HepG2 (cell line): ENCODE measurements around the gene PCNP. TPM values are rescaled to one million over a fixed set of nuclear protein-coding genes. Genes with fewer than 3 reads are reported as not detected.

Source experiments
- ATAC-seq: fragments of 200-7000 bp; cut with Tn5 transposase; 3 replicates; pipeline ENCODE4 v1.9.1; 2020; ENCODE audit warnings: mild to moderate bottlenecking, moderate library complexity
- BruUV-seq: library from RNA; stranded (reverse); fragments of 400-500 nt; replicated peaks from 2 replicates; lab custom pipeline; 2021; lab: Mats Ljungman, UMichigan
- CTCF ChIA-PET: fragments of 300-600 bp; formaldehyde crosslinking; extraction: SDS; loops from one replicate; lab custom pipeline; 2021; ENCODE audit warnings: low total read pairs, inconsistent platforms, low intra/inter-chr PET ratio; lab: Yijun Ruan, JAX
- POLR2A ChIA-PET: fragments of 350-600 bp; sonication (Branson Sonifier 250); formaldehyde crosslinking; loops from one replicate; lab custom pipeline; 2020; ENCODE audit warnings: antibody characterized with exemption, inconsistent platforms; lab: Yijun Ruan, JAX
- DNase-seq: peaks from one replicate; pipeline ENCODE4 v3.0.0-alpha.2; 2015; ENCODE audit warnings: low spot score
- FAIRE-seq: peaks from 3 replicates; lab custom pipeline; 2011; peaks lifted over from hg19 to GRCh38; lab: Jason Lieb, UNC
- H2AFZ ChIP-seq: one replicate; pipeline ENCODE4 v1.6.1; 2011; ENCODE audit warnings: low read length, inconsistent platforms
- H3K27ac ChIP-seq: fragments of 300-600 bp; 3 replicates; pipeline ENCODE4 v1.8.0; 2011; ENCODE audit warnings: mixed run types, mild to moderate bottlenecking, mixed read lengths, low read length, inconsistent platforms; ENCODE audit not compliant: insufficient read depth; ENCODE audit errors: extremely low read length
- H3K27me3 ChIP-seq, 2 experiments: fragments of 200-600 bp in 1 of 2; 2 replicates in 1 of 2; 3 replicates in 1 of 2; pipeline versions ENCODE4 v1.6.0 to v1.8.0; 2011; ENCODE audit warnings: low read length in 2 of 2, mild to moderate bottlenecking in 2 of 2, moderate library complexity in 2 of 2, inconsistent platforms in 1 of 2; ENCODE audit not compliant: insufficient read depth in 2 of 2, control insufficient read depth in 1 of 2
- H3K36me3 ChIP-seq, 2 experiments: fragments of 200-600 bp in 1 of 2; replicated peaks in 1 of 2; 2 replicates in 1 of 2; 3 replicates in 1 of 2; pipeline versions ENCODE4 v1.5.1 to v1.8.0; 2011; ENCODE audit warnings: low read length in 2 of 2, inconsistent platforms in 1 of 2; ENCODE audit not compliant: insufficient read depth in 2 of 2, control insufficient read depth in 1 of 2
- H3K4me1 ChIP-seq: 2 replicates; pipeline ENCODE4 v1.5.1; 2012; ENCODE audit warnings: low read length, inconsistent platforms; ENCODE audit not compliant: insufficient read depth
- H3K4me2 ChIP-seq: 2 replicates; pipeline ENCODE4 v1.6.0; 2011; ENCODE audit warnings: low read depth, low read length, inconsistent platforms
- H3K4me3 ChIP-seq, 3 experiments: fragments of 200-600 bp in 1 of 3; sonication (generic), shearing (Covaris generic) in 1 of 3; replicated peaks in 1 of 3; 2 replicates each; pipeline ENCODE4 v1.5.1; 2011 to 2016; ENCODE audit warnings: low read length in 3 of 3, inconsistent platforms in 2 of 3, low read depth in 2 of 3, mild to moderate bottlenecking in 2 of 3, control low read depth in 1 of 3, mixed read lengths in 1 of 3; ENCODE audit not compliant: insufficient read depth in 1 of 3
- H3K79me2 ChIP-seq: one replicate; pipeline ENCODE4 v1.6.1; 2011; ENCODE audit warnings: low read length, inconsistent platforms; ENCODE audit not compliant: insufficient read depth
- H3K9ac ChIP-seq: 2 replicates; pipeline ENCODE4 v1.6.0; 2011; ENCODE audit warnings: mild to moderate bottlenecking, low read depth, low read length, inconsistent platforms; ENCODE audit not compliant: insufficient read depth
- H3K9me3 ChIP-seq: 2 replicates; pipeline ENCODE4 v1.5.1; 2012; ENCODE audit warnings: mild to moderate bottlenecking, low read length
- H4K20me1 ChIP-seq: 2 replicates; pipeline ENCODE4 v1.6.0; 2011; ENCODE audit warnings: inconsistent platforms, mild to moderate bottlenecking, low read length, moderate library complexity; ENCODE audit not compliant: insufficient read depth
- ARNTL ChIP-seq: sonication (generic); formaldehyde crosslinking; IDR thresholded peaks from 2 replicates; pipeline ENCODE4 v1.4.0; 2020; ENCODE audit warnings: mild to moderate bottlenecking, missing genetic modification reagents
- DNMT3B ChIP-seq: conservative IDR thresholded peaks from 2 replicates; pipeline ENCODE4 v1.6.1; 2016; ENCODE audit warnings: missing biosample characterization, control low read depth
- HNF4G ChIP-seq, 2 experiments: sonication (generic) in 1 of 2; formaldehyde crosslinking in 1 of 2; IDR thresholded peaks; 2 replicates each; pipeline versions ENCODE4 v1.4.0 to v1.6.1; 2011 to 2020; ENCODE audit warnings: borderline replicate concordance in 2 of 2, low read depth in 2 of 2, mild to moderate bottlenecking in 2 of 2, low read length in 1 of 2, missing genetic modification reagents in 1 of 2, moderate library complexity in 1 of 2
- KDM5B ChIP-seq: sonication (generic); formaldehyde crosslinking; IDR thresholded peaks from 2 replicates; pipeline ENCODE4 v1.4.0; 2020; ENCODE audit warnings: missing genetic modification reagents, mild to moderate bottlenecking, borderline replicate concordance
- REXO4 ChIP-seq: sonication (generic); formaldehyde crosslinking; IDR thresholded peaks from 2 replicates; pipeline ENCODE4 v1.8.0; 2022; ENCODE audit warnings: missing genetic modification reagents, mild to moderate bottlenecking, borderline replicate concordance
- SIN3B ChIP-seq: fragments of 150-350 bp; IDR thresholded peaks from 2 replicates; pipeline ENCODE4 v1.6.1; 2014; ENCODE audit warnings: low read length
- TOE1 ChIP-seq: sonication (generic); formaldehyde crosslinking; IDR thresholded peaks from 2 replicates; pipeline ENCODE4 v1.4.0; 2020; ENCODE audit warnings: mild to moderate bottlenecking, missing genetic modification reagents
- ZBTB1 ChIP-seq: sonication (generic); formaldehyde crosslinking; IDR thresholded peaks from 2 replicates; pipeline ENCODE4 v1.4.0; 2020; ENCODE audit warnings: missing genetic modification reagents, borderline replicate concordance
- ZNF616 ChIP-seq: sonication (generic); formaldehyde crosslinking; IDR thresholded peaks from 2 replicates; pipeline ENCODE4 v1.5.0; 2020; ENCODE audit warnings: low read depth, mild to moderate bottlenecking, missing genetic modification reagents
- ZNF670 ChIP-seq: sonication (generic); formaldehyde crosslinking; IDR thresholded peaks from 2 replicates; pipeline ENCODE4 v1.8.0; 2022; ENCODE audit warnings: mild to moderate bottlenecking, missing genetic modification reagents, borderline replicate concordance
- ZNF839 ChIP-seq: sonication (generic); formaldehyde crosslinking; IDR thresholded peaks from 2 replicates; pipeline ENCODE4 v1.4.0; 2020; ENCODE audit warnings: missing genetic modification reagents, mild to moderate bottlenecking, borderline replicate concordance
- WGBS: methylation state at CpG from one replicate; pipeline ENCODE4 v1.1.6; 2017; ENCODE audit warnings: low lambda C conversion rate; 5-methylcytosine and 5-hydroxymethylcytosine counted together
- in situ Hi-C: cut with HindIII; loops from 2 replicates; pipeline ENCODE4 v1.10.0; 2017; ENCODE audit warnings: low pct_unique_long_range_greater_than_20kb; ENCODE audit not compliant: extremely low pct_ligation_motif_present
- intact Hi-C: fragments of 100-400 bp; cut with micrococcal nuclease; formaldehyde crosslinking; loops from one replicate; pipeline ENCODE4 v1.10.0; 2022; ENCODE audit not compliant: unreplicated experiment
- polyA plus RNA-seq, 8 experiments: library from polyadenylated mRNA; depleted of rRNA in 3 of 8; stranded (reverse) in 7 of 8; unstranded in 1 of 8; fragments of >200 nt; fragmentation: Illumina TruSeq in 4 of 8; extraction: Trizol in 4 of 8; gene quantifications; 2 replicates each; pipeline versions ENCODE4 v1.2.1 to v1.2.3, GENCODE V29; 2011 to 2016; ENCODE audit warnings: low read depth in 4 of 8, missing spikeins in 1 of 8, mixed read lengths in 1 of 8; ENCODE audit not compliant: insufficient read depth in 1 of 8
- total RNA-seq, 5 experiments: library from RNA; depleted of rRNA; stranded (reverse); fragments of >200 nt; fragmentation: Illumina TruSeq; extraction: Trizol; gene quantifications; 2 replicates each; pipeline ENCODE4 v1.2.3, GENCODE V29; 2016; ENCODE audit warnings: low read depth in 1 of 5
- TF ChIP-seq, protein P1 (sequence below), 2 experiments: sonication (generic) in 1 of 2; formaldehyde crosslinking in 1 of 2; IDR thresholded peaks; 2 replicates each; pipeline versions ENCODE4 v1.4.0 to v1.6.1; 2016 to 2020; ENCODE audit warnings: borderline replicate concordance in 1 of 2, low read depth in 1 of 2, mild to moderate bottlenecking in 1 of 2, missing genetic modification reagents in 1 of 2
- TF ChIP-seq, protein P2 (sequence below), 2 experiments: sonication (generic) in 1 of 2; formaldehyde crosslinking in 1 of 2; IDR thresholded peaks; 2 replicates each; pipeline versions ENCODE4 v1.4.0 to v1.6.1; 2018 to 2020; ENCODE audit warnings: missing genetic modification reagents in 2 of 2, borderline replicate concordance in 1 of 2, low read depth in 1 of 2, mild to moderate bottlenecking in 1 of 2, missing biosample characterization in 1 of 2
- TF ChIP-seq, protein P3 (sequence below): IDR thresholded peaks from 2 replicates; pipeline ENCODE4 v1.6.1; 2016; ENCODE audit warnings: low read depth
- TF ChIP-seq, protein P4 (sequence below): sonication (generic); formaldehyde crosslinking; IDR thresholded peaks from 2 replicates; pipeline ENCODE4 v1.4.0; 2020; ENCODE audit warnings: mild to moderate bottlenecking, missing genetic modification reagents

PCNP gene
- total and polyA plus RNA-seq, 2 of the 13 experiments (the other 11 are each of a cell fraction or from before 2014, with no cell fraction given) = 44.1 to 78.2 TPM

DNA sequence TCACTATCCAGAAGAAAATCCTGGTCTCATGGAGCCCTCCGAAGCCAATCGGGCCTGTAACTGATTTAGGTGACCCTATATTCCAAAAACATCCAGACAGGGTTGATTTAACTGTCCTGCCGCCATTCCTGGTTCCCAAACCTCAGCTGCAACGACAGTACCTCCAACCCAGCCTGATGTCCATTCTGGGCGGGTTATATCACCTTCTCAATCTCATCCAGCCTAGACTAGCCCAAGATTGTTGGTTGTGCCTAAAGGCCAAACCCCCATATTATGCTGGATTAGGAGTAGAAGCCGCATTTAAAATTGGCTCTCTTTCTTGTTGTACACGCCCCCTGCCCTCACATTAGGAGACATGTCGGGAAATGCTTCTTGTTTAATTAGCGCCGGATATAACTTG, 66.3 kb downstream of the PCNP start:
- no peak for FAIRE-seq
- ATAC-seq = no peak
- H3K4me1 ChIP-seq = peaks cover 18% of the 10 kb centered on the region; the same call in 1 of the 2 replicates
- H3K9me3 ChIP-seq = no peaks in the 10 kb centered on the region
- 70% methylated on average over 10 of the region's 10 CpGs for WGBS
- H4K20me1 ChIP-seq = no peaks in the 10 kb centered on the region
- no peak overlapping the region for H2AFZ ChIP-seq
- no peaks in the 10 kb centered on the region for H3K36me3 ChIP-seq
- DNase-seq = no peak
- H3K9ac ChIP-seq = no peak overlapping the region
- no peak overlapping the region for H3K4me2 ChIP-seq
- H3K79me2 ChIP-seq = no peaks in the 10 kb centered on the region
- BruUV-seq = no TSS peak
- POLR2A ChIA-PET = no interaction called here
- H3K27ac ChIP-seq = no peak overlapping the region
- H3K27me3 ChIP-seq = peaks cover 0 to 6% of the 10 kb centered on the region in 2 experiments; a peak in 1 of 5 replicates
- intact Hi-C loops (no loop called here), in situ Hi-C loops (loop anchor here (25.0 kb wide), 2 partner anchors 403 to 578 kb away; no protein-coding TSS in a partner anchor)
- CTCF ChIA-PET = no interaction called here
- no peak overlapping the region for H3K4me3 ChIP-seq
- TF ChIP-seq REXO4 (CRISPR knock-in tag) = no peak
- TF ChIP-seq, protein P1, sequence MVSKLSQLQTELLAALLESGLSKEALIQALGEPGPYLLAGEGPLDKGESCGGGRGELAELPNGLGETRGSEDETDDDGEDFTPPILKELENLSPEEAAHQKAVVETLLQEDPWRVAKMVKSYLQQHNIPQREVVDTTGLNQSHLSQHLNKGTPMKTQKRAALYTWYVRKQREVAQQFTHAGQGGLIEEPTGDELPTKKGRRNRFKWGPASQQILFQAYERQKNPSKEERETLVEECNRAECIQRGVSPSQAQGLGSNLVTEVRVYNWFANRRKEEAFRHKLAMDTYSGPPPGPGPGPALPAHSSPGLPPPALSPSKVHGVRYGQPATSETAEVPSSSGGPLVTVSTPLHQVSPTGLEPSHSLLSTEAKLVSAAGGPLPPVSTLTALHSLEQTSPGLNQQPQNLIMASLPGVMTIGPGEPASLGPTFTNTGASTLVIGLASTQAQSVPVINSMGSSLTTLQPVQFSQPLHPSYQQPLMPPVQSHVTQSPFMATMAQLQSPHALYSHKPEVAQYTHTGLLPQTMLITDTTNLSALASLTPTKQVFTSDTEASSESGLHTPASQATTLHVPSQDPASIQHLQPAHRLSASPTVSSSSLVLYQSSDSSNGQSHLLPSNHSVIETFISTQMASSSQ (IDR thresholded peaks at IDR 0.05; ENCODE audit: low read depth) = no peak
- TF ChIP-seq, protein P1 (CRISPR knock-in tag; IDR thresholded peaks at IDR 0.05; ENCODE audit: borderline replicate concordance) = no peak
- no peak for TF ChIP-seq ZBTB1 (CRISPR knock-in tag)
- TF ChIP-seq KDM5B = no peak
- TF ChIP-seq ARNTL (CRISPR knock-in tag) = no peak
- no peak for TF ChIP-seq TOE1 (CRISPR knock-in tag)
- TF ChIP-seq ZNF616 = no peak
- TF ChIP-seq, protein P2, sequence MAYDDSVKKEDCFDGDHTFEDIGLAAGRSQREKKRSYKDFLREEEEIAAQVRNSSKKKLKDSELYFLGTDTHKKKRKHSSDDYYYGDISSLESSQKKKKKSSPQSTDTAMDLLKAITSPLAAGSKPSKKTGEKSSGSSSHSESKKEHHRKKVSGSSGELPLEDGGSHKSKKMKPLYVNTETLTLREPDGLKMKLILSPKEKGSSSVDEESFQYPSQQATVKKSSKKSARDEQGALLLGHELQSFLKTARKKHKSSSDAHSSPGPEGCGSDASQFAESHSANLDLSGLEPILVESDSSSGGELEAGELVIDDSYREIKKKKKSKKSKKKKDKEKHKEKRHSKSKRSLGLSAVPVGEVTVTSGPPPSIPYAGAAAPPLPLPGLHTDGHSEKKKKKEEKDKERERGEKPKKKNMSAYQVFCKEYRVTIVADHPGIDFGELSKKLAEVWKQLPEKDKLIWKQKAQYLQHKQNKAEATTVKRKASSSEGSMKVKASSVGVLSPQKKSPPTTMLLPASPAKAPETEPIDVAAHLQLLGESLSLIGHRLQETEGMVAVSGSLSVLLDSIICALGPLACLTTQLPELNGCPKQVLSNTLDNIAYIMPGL (CRISPR knock-in tag; IDR thresholded peaks at IDR 0.05; ENCODE audit: borderline replicate concordance in 1 of 2, low read depth in 1 of 2) = no peak
- TF ChIP-seq, protein P3, sequence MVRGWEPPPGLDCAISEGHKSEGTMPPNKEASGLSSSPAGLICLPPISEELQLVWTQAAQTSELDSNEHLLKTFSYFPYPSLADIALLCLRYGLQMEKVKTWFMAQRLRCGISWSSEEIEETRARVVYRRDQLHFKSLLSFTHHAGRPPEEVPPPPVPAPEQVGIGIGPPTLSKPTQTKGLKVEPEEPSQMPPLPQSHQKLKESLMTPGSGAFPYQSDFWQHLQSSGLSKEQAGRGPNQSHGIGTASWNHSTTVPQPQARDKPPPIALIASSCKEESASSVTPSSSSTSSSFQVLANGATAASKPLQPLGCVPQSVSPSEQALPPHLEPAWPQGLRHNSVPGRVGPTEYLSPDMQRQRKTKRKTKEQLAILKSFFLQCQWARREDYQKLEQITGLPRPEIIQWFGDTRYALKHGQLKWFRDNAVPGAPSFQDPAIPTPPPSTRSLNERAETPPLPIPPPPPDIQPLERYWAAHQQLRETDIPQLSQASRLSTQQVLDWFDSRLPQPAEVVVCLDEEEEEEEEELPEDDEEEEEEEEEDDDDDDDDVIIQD = no peak
- TF ChIP-seq, protein P4, sequence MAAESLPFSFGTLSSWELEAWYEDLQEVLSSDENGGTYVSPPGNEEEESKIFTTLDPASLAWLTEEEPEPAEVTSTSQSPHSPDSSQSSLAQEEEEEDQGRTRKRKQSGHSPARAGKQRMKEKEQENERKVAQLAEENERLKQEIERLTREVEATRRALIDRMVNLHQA = no peak
- no peak for TF ChIP-seq HNF4G (IDR thresholded peaks at IDR 0.05; ENCODE audit: borderline replicate concordance, low read depth, low read length)
- no peak for TF ChIP-seq HNF4G (CRISPR knock-in tag; IDR thresholded peaks at IDR 0.05; ENCODE audit: borderline replicate concordance, low read depth)
- no peak for TF ChIP-seq ZNF839
- TF ChIP-seq DNMT3B (CRISPR knock-in tag) = no peak
- TF ChIP-seq SIN3B = no peak
- no peak for TF ChIP-seq ZNF670 (CRISPR knock-in tag)
